Neuronal stem cell (in vitro differentiated cells): ENCODE results near the gene PC.

Experiments used
- DNase-seq: peaks from one replicate; pipeline ENCODE4 v3.0.0-alpha.2; 2013; ENCODE audit warnings: low spot score
- H2AFZ ChIP-seq: one replicate; pipeline ENCODE4 v1.6.1; 2013; ENCODE audit warnings: mild to moderate bottlenecking, low read length, inconsistent platforms
- H2AK5ac ChIP-seq: 2 replicates; pipeline ENCODE4 v1.6.1; 2013; ENCODE audit warnings: low read depth, mild to moderate bottlenecking, inconsistent platforms, low read length, moderate library complexity, mixed read lengths
- H2BK120ac ChIP-seq: 2 replicates; pipeline ENCODE4 v1.6.1; 2013; ENCODE audit warnings: low read depth, mild to moderate bottlenecking, inconsistent platforms, low read length, moderate library complexity, mixed read lengths
- H2BK12ac ChIP-seq: one replicate; pipeline ENCODE4 v1.6.1; 2013; ENCODE audit warnings: low read length, inconsistent platforms
- H2BK15ac ChIP-seq: 2 replicates; pipeline ENCODE4 v1.6.1; 2013; ENCODE audit warnings: mild to moderate bottlenecking, low read length, inconsistent platforms, mixed read lengths
- H2BK5ac ChIP-seq: one replicate; pipeline ENCODE4 v1.6.1; 2013; ENCODE audit warnings: inconsistent platforms, mild to moderate bottlenecking, low read length, moderate library complexity
- H3K14ac ChIP-seq: one replicate; pipeline ENCODE4 v1.6.1; 2013; ENCODE audit warnings: low read length, inconsistent platforms
- H3K18ac ChIP-seq: 2 replicates; pipeline ENCODE4 v1.6.1; 2013; ENCODE audit warnings: low read length, inconsistent platforms
- H3K23ac ChIP-seq: 2 replicates; pipeline ENCODE4 v1.6.1; 2013; ENCODE audit warnings: low read depth, mild to moderate bottlenecking, mixed read lengths, low read length, inconsistent platforms; ENCODE audit not compliant: poor library complexity
- H3K27ac ChIP-seq: replicated peaks from 3 replicates; pipeline ENCODE4 v1.5.1; 2013; ENCODE audit warnings: low read length, inconsistent platforms
- H3K27me3 ChIP-seq, 3 experiments: 2 replicates each; pipeline ENCODE4 v1.6.1; 2013; ENCODE audit warnings: low read length in 3 of 3, mild to moderate bottlenecking in 2 of 3, inconsistent platforms in 1 of 3, low read depth in 1 of 3, mixed read lengths in 1 of 3, moderate library complexity in 1 of 3; ENCODE audit not compliant: control insufficient read depth in 3 of 3, insufficient read depth in 3 of 3
- H3K36me3 ChIP-seq, 2 donors: replicated peaks in 1 of 2; 2 replicates each; pipeline ENCODE4 v1.6.1; 2013; ENCODE audit warnings: low read length in 2 of 2; ENCODE audit not compliant: control insufficient read depth in 2 of 2, insufficient read depth in 2 of 2
- H3K4ac ChIP-seq: 2 replicates; pipeline ENCODE4 v1.6.1; 2013; ENCODE audit warnings: inconsistent platforms, mild to moderate bottlenecking, low read length, moderate library complexity
- H3K4me1 ChIP-seq, 2 donors: 1 replicate in 1 of 2; 2 replicates in 1 of 2; pipeline ENCODE4 v1.6.1; 2013; ENCODE audit warnings: low read length in 2 of 2, low read depth in 1 of 2; ENCODE audit not compliant: control insufficient read depth in 2 of 2, insufficient read depth in 1 of 2
- H3K4me2 ChIP-seq: one replicate; pipeline ENCODE4 v1.6.1; 2013; ENCODE audit warnings: mild to moderate bottlenecking, low read length, inconsistent platforms; ENCODE audit not compliant: insufficient read depth, poor library complexity, severe bottlenecking
- H3K4me3 ChIP-seq, 2 donors: 2 replicates each; pipeline ENCODE4 v1.5.1; 2013; ENCODE audit warnings: low read length in 2 of 2, mild to moderate bottlenecking in 2 of 2, inconsistent platforms in 1 of 2, moderate library complexity in 1 of 2
- H3K79me1 ChIP-seq: one replicate; pipeline ENCODE4 v1.6.1; 2013; ENCODE audit warnings: low read depth, mild to moderate bottlenecking, inconsistent platforms, low read length, moderate library complexity
- H3K9ac ChIP-seq: one replicate; pipeline ENCODE4 v1.6.1; 2013; ENCODE audit warnings: mild to moderate bottlenecking, low read depth, low read length, inconsistent platforms; ENCODE audit not compliant: poor library complexity
- H3K9me3 ChIP-seq, 2 donors: replicated peaks in 1 of 2; 2 replicates each; pipeline versions ENCODE3 to v1.6.1; 2013; ENCODE audit warnings: low read length in 2 of 2, mild to moderate bottlenecking in 2 of 2, inconsistent platforms in 1 of 2, low read depth in 1 of 2, mixed read lengths in 1 of 2, moderate library complexity in 1 of 2; ENCODE audit not compliant: control insufficient read depth in 2 of 2, insufficient read depth in 1 of 2
- H4K8ac ChIP-seq: one replicate; pipeline ENCODE4 v1.6.1; 2013; ENCODE audit warnings: low read depth, mild to moderate bottlenecking, inconsistent platforms, low read length, moderate library complexity
- H4K91ac ChIP-seq: one replicate; pipeline ENCODE4 v1.6.1; 2013; ENCODE audit warnings: low read length, low read depth, mild to moderate bottlenecking, inconsistent platforms; ENCODE audit not compliant: poor library complexity
- WGBS, 2 donors: extraction: QIAGEN DNeasy Blood & Tissue Kit; methylation state at CpG; one replicate each; pipeline ENCODE4 v1.1.7; 2013; ENCODE audit warnings: missing lambda C conversion rate in 2 of 2, mixed read lengths in 1 of 2; ENCODE audit not compliant: insufficient read length in 2 of 2, insufficient replicate concordance in 1 of 2; ENCODE audit errors: extremely low coverage in 2 of 2; 5-methylcytosine and 5-hydroxymethylcytosine counted together

PC gene

GRCh38 chr11:66974724-66975404 is 16.7 kb upstream of the PC start, which contains the start of gene C11orf86:
TSS of gene C11orf86 (plus strand) at chr11:66975304. CDS start at chr11:66975363, 59 bp downstream.
- H4K91ac ChIP-seq = no peak within 1 kb of the TSS
- peak within 1 kb of the TSS; percentile 0 for H3K23ac ChIP-seq
- peak within 1 kb of the TSS; percentile 72 for H2BK15ac ChIP-seq
- peaks cover 0 to 5% of the 10 kb centered on the region in 2 donors for H3K9me3 ChIP-seq
- peak within 1 kb of the TSS; percentile 67 for H3K18ac ChIP-seq
- H3K4me1 ChIP-seq = peaks cover 0 to 11% of the 10 kb centered on the region in 2 donors
- no peak within 1 kb of the TSS for H3K9ac ChIP-seq
- H4K8ac ChIP-seq = no peak within 1 kb of the TSS
- peak within 1 kb of the TSS; percentile 69 for H2BK5ac ChIP-seq
- no peaks in the 10 kb centered on the region for H3K36me3 ChIP-seq
- H2BK120ac ChIP-seq = no peak within 1 kb of the TSS
- no peaks in the 10 kb centered on the region for H3K27me3 ChIP-seq
- peak within 1 kb of the TSS; percentile 12 for H2AFZ ChIP-seq
- no CpG with 5 or more reads among the region's 10 CpGs for WGBS, 2 donors
- no peak within 1 kb of the TSS for H3K4ac ChIP-seq
- no peak within 1 kb of the TSS for H3K27ac ChIP-seq
- no peak within 1 kb of the TSS for H2BK12ac ChIP-seq
- no peak within 1 kb of the TSS for H3K4me3 ChIP-seq
- no peak within 1 kb of the TSS for H3K4me2 ChIP-seq
- H2AK5ac ChIP-seq = peak within 1 kb of the TSS; percentile 30
- no peak within 1 kb of the TSS for H3K14ac ChIP-seq
- no peak for DNase-seq
- H3K79me1 ChIP-seq = no peaks in the 10 kb centered on the region

DNA sequence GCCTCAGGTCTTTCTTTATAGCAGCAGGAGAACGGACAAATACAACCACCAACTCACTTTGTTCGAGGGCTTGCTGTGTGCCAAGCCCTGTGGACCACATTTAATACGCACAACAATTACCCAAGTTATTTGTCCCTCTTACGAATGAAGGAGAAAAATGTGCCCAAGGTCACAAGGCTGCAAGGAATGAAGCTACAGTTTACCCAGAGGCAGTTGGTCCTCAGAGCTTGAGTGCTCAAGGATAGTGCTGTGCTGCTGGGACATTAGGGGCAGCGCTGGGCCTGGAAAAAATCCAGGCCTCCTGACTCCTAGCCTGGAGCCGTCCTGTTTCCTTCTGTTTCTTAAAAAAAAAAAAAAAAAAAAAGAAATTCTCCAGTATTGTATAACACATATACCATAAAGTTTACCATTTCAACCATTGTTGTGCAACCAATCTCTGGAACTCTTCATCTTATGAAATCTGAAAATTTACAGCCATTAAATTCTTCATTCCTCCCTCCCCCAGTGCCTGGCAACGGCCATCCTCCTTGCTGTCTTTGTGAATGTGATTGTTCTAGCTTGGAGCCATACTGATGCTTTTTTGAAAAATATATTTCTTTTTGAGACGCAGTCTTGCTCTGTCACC is 15.9 kb upstream of the PC start:
- Histone ChIP-seq H3K4me2 (no peak overlapping the region), H3K18ac (no peak overlapping the region), H3K79me1 (no peaks in the 10 kb centered on the region), H3K4ac (no peak overlapping the region), H3K14ac (no peak overlapping the region), H3K23ac (no peak overlapping the region), H2BK120ac (no peak overlapping the region), H3K9ac (no peak overlapping the region), H3K36me3 (no peaks in the 10 kb centered on the region), H2AFZ (peak overlapping the region; percentile 12), H3K4me1 (peaks cover 0 to 11% of the 10 kb centered on the region in 2 donors), H3K9me3 (peaks cover 0 to 5% of the 10 kb centered on the region in 2 donors), H4K91ac (no peak overlapping the region), H2AK5ac (no peak overlapping the region), H3K27me3 (no peaks in the 10 kb centered on the region), H2BK12ac (no peak overlapping the region), H2BK5ac (no peak overlapping the region), H3K27ac (no peak overlapping the region), H3K4me3 (no peak overlapping the region), H4K8ac (no peak overlapping the region), H2BK15ac (no peak overlapping the region)
- no CpG with 5 or more reads among the region's 8 CpGs for WGBS, 2 donors
- DNase-seq = no peak

GRCh38 chr11:66971488-66971887 is 13.3 kb upstream of the PC start:
- H3K27ac ChIP-seq = no peak overlapping the region
- no peak overlapping the region for H3K4me2 ChIP-seq
- no peak overlapping the region for H3K4ac ChIP-seq
- peaks cover 0 to 11% of the 10 kb centered on the region in 2 donors for H3K4me1 ChIP-seq
- H3K79me1 ChIP-seq = no peaks in the 10 kb centered on the region
- H3K36me3 ChIP-seq = no peaks in the 10 kb centered on the region
- H2BK120ac ChIP-seq = no peak overlapping the region
- DNase-seq = no peak
- H3K9me3 ChIP-seq = peaks cover 0 to 5% of the 10 kb centered on the region in 2 donors
- H2BK5ac ChIP-seq = no peak overlapping the region
- H4K91ac ChIP-seq = no peak overlapping the region
- H3K9ac ChIP-seq = peak overlapping the region; percentile 39
- H4K8ac ChIP-seq = no peak overlapping the region
- no peaks in the 10 kb centered on the region for H3K27me3 ChIP-seq
- no peak overlapping the region for H2BK12ac ChIP-seq
- H3K14ac ChIP-seq = no peak overlapping the region
- H2AFZ ChIP-seq = peak overlapping the region; percentile 14
- H3K4me3 ChIP-seq = no peak overlapping the region
- no peak overlapping the region for H3K18ac ChIP-seq
- WGBS, 2 donors = no CpG with 5 or more reads among the region's 2 CpGs
- no peak overlapping the region for H3K23ac ChIP-seq
- no peak overlapping the region for H2BK15ac ChIP-seq
- H2AK5ac ChIP-seq = no peak overlapping the region

GRCh38 chr11:66970807-66971442 is 12.7 kb upstream of the PC start:
- Histone ChIP-seq H3K4ac (no peak overlapping the region), H2BK15ac (no peak overlapping the region), H2BK5ac (no peak overlapping the region), H2AFZ (peak overlapping the region; percentile 14), H3K18ac (peak overlapping the region; percentile 49), H3K36me3 (no peaks in the 10 kb centered on the region), H4K91ac (no peak overlapping the region), H3K79me1 (no peaks in the 10 kb centered on the region), H3K27ac (no peak overlapping the region), H3K9ac (peak overlapping the region; percentile 39), H2BK120ac (no peak overlapping the region), H3K9me3 (peaks cover 0 to 5% of the 10 kb centered on the region in 2 donors), H3K4me1 (peaks cover 0 to 11% of the 10 kb centered on the region in 2 donors), H3K23ac (peak overlapping the region; percentile 76), H2BK12ac (no peak overlapping the region), H2AK5ac (no peak overlapping the region), H3K4me2 (no peak overlapping the region), H3K4me3 (no peak overlapping the region), H4K8ac (no peak overlapping the region), H3K14ac (no peak overlapping the region), H3K27me3 (no peaks in the 10 kb centered on the region)
- WGBS, 2 donors = 100% methylated on average over 2 of the region's 5 CpGs; no CpG with 5 or more reads in 1 of the 2 donors
- no peak for DNase-seq
